ENCODE data around the gene FAM81B.

- TF ChIP-seq CTCF (conservative IDR thresholded peaks at IDR 0.05; ENCODE audit: low read depth, low read length) (no peak), EZH2 (IDR thresholded peaks at IDR 0.05; ENCODE audit: borderline replicate concordance, low read depth, low read length, poor library complexity, severe bottlenecking) (no peak)
These were observed 17.1 kb upstream of the FAM81B start for GRCh38 chr5:95374061-95374460.

Measured in A673 (cell line).